ENCODE results near the gene MRFAP1L1.

DNA sequence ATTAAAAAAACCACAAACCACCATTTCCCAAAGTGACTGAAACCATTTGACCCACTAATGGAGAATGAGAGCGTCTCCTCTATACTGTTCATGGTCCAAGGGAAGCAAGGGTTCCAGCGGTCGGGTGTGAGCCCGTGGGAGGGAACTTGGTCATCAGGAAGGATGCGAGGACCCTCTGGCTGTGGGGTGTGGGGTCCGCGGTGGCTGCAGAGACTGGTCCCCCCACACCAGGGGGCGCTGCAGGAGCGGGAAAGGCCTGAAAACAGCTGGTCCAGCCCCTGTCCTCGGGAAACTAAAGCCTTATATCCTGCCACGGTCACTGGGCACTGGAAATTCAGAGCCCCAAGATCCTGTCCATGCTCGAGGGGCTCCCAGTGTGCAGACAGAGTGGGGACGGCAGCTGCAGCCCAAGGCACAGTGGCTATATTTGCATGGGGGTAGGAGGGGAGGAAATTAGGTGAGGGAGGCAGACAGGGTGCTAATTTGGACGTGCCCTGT is 10.6 kb upstream of the MRFAP1L1 start:
- TF ChIP-seq POLR2AphosphoS5 (IDR thresholded peaks at IDR 0.05), result peak; percentile 19 to 63 (median 54)
- TF ChIP-seq, protein P1, sequence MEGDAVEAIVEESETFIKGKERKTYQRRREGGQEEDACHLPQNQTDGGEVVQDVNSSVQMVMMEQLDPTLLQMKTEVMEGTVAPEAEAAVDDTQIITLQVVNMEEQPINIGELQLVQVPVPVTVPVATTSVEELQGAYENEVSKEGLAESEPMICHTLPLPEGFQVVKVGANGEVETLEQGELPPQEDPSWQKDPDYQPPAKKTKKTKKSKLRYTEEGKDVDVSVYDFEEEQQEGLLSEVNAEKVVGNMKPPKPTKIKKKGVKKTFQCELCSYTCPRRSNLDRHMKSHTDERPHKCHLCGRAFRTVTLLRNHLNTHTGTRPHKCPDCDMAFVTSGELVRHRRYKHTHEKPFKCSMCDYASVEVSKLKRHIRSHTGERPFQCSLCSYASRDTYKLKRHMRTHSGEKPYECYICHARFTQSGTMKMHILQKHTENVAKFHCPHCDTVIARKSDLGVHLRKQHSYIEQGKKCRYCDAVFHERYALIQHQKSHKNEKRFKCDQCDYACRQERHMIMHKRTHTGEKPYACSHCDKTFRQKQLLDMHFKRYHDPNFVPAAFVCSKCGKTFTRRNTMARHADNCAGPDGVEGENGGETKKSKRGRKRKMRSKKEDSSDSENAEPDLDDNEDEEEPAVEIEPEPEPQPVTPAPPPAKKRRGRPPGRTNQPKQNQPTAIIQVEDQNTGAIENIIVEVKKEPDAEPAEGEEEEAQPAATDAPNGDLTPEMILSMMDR (IDR thresholded peaks at IDR 0.05 in 8 of 11, conservative IDR thresholded peaks at IDR 0.05 in 3 of 11), result peak; percentile 72 to 97 (median 91)

Data from spleen (tissue), 7 donors.